Activated T-cell treated with anti-CD3 and anti-CD28 coated beads, Interleukin-2, amount 50 U/mL, for 1 hour (primary cell): ENCODE data around the gene FBXW12.
"Not testable (repeated sequence)": the region's sequence is repeated elsewhere in the genome, so short reads cannot be mapped to it uniquely, and the experiment has no call there.

Experiments used
- DNase-seq: peaks from one replicate; pipeline ENCODE4 v3.0.0-alpha.2; 2020

The FBXW12 gene

GRCh38 chr3:48371651-48372376 is at the start of gene FBXW12:
TSS of gene FBXW12 (plus strand) at chr3:48372219. CDS start at chr3:48372768, 549 bp downstream.
- no peak for DNase-seq

GRCh38 chr3:48331706-48332435 is 40.1 kb upstream of the FBXW12 start:
- not testable (repeated sequence) for DNase-seq

- DNase-seq: not testable (repeated sequence)
Observed at GRCh38 chr3:48333346-48334245, 38.4 kb upstream of the FBXW12 start, which contains the start of gene SPINK8. TSS of gene SPINK8 (minus strand) at chr3:48333661. CDS start at chr3:48328341, 5,320 bp downstream.

GRCh38 chr3:48334605-48335004 is 37.4 kb upstream of the FBXW12 start:
- DNase-seq: no peak

- not testable (repeated sequence) for DNase-seq
Observed at GRCh38 chr3:48335286-48335685, 36.7 kb upstream of the FBXW12 start.

GRCh38 chr3:48337536-48337935 is 34.5 kb upstream of the FBXW12 start:
- not testable (repeated sequence) for DNase-seq

- DNase-seq: no peak
Observed at GRCh38 chr3:48338635-48339034, 33.4 kb upstream of the FBXW12 start.

- no peak for DNase-seq
Observed at GRCh38 chr3:48343432-48343831, 28.6 kb upstream of the FBXW12 start.

GRCh38 chr3:48344867-48345507 is 27.0 kb upstream of the FBXW12 start:
- no peak for DNase-seq

- no peak for DNase-seq
Observed at GRCh38 chr3:48345946-48346572, 26.0 kb upstream of the FBXW12 start.

- DNase-seq: no peak
Observed at GRCh38 chr3:48347500-48347899, 24.5 kb upstream of the FBXW12 start.

GRCh38 chr3:48352546-48352945 is 19.5 kb upstream of the FBXW12 start:
- DNase-seq: no peak

GRCh38 chr3:48353987-48354386 is 18.0 kb upstream of the FBXW12 start:
- no peak for DNase-seq

GRCh38 chr3:48356419-48356818 is 15.6 kb upstream of the FBXW12 start:
- no peak for DNase-seq

GRCh38 chr3:48361928-48362327 is 10.1 kb upstream of the FBXW12 start:
- DNase-seq: no peak

GRCh38 chr3:48364840-48365239 is 7.2 kb upstream of the FBXW12 start:
- no peak for DNase-seq

- no peak for DNase-seq
Observed at GRCh38 chr3:48367201-48367600, 4.8 kb upstream of the FBXW12 start.

GRCh38 chr3:48369693-48370332 is 2.2 kb upstream of the FBXW12 start:
- no peak for DNase-seq

- no peak for DNase-seq
Observed at GRCh38 chr3:48370333-48370713, 1.7 kb upstream of the FBXW12 start.

- DNase-seq: no peak
Observed at GRCh38 chr3:48372377-48372770, 355 bp downstream of the FBXW12 start.

GRCh38 chr3:48372862-48373435 is 930 bp downstream of the FBXW12 start:
- no peak for DNase-seq
